Stimulated activated CD8-positive, alpha-beta memory T cell treated with anti-CD3 and anti-CD28 coated beads, Interleukin-12 subunit alpha, Interleukin-12 subunit beta, amount 100 ng/mL, for 24 hours (primary cell): ENCODE measurements around the gene GPRIN2.
"Not testable (repeated sequence)": the region's sequence is repeated elsewhere in the genome, so short reads cannot be mapped to it uniquely, and the experiment has no call there.

Experiments
- DNase-seq: peaks from one replicate; pipeline ENCODE4 v3.0.0-alpha.2; 2020; ENCODE audit errors: extremely low read depth

GPRIN2 gene

DNA sequence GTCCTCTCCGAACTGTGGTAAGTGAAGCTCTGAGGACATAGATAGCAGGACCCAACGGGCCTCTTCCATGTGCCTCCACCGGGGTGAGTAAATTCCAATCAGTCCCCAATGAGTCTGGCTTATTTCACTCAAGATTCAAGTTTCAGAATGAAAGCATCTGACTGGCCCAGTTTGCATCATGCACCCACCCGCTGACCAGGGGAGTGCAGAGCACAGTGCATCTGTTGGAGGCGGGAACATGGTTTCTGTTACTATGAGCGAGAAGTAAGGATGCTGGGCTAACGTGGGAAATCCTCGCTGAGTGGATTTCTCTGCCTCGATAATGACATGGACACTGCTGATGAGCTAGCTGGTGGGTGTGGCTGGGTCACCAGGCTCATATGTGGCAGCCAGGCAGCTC is 10.7 kb upstream of the GPRIN2 start:
- DNase-seq, result not testable (repeated sequence)

DNA sequence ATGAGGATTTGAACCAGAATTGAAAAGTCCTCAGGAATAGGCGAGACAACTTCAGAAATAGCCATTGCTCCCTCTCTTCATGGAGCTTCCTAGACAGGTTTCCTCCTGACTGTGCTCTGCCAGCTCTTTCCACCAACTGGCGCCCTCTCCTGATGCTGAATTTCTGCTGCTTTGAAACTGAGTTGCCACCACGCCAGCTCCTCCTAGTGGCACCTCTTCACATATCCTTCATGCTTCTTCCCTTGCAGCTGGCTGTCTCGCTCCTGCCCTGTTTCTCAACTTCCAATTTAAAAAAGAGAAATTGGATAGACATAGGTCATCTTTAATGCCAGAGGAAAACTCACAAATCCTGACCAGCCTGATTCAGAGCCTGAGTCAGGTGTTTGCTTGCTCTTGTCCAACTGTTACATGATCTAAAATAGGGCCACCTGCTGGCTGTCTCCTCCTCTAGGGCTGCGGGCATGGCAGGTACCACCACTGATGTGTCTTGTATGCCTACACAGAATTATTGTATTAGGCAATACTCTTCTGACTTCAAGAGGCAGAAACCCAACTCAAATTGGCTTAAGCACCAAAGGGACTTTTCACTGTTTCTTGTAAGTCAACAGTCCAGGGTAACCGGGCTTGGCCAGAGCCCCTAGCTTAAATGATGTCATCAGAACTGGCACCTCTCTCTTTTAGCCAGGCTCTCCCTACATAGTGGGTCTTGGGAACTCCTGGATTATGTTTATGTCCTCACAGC is 9.3 kb upstream of the GPRIN2 start:
- not testable (repeated sequence) for DNase-seq

DNA sequence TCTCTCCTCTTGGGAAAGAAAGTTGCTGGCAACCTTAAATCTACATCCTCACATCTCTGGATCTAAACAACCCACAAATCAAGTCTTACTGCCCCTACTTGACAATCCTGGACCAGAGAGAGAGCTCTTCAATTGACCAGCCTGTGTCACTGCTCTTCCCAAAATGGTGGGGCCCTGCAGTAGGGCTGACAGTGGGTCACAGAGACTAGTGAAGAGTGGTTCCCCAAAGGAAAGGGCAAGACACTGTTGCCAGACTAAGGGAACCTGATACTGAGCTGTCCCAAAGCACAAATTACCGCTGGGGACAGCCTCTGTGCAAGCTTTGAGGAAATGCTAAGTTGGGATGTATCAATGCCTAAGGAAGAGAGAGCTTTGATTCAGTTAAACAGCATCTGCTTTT is 4.5 kb upstream of the GPRIN2 start:
- no peak for DNase-seq

DNA sequence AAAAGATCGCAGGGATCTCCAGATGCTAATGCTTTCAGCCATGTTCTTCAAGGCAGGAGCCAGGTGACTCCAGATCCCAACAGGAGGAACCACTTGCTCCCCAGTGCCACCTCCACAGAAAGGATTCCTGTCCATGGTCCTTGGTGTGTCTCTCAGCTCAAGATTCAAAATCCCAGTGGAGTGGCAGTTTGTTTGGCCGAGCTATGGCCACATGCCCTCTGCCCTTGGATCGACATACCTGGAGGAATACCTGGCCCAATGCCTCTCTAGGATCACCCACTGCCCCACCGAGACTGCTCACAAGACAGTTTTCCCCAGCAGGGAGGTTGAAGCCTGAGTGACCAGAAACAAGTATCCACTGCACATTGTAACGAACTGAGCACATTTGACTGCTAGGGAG is 3.9 kb upstream of the GPRIN2 start:
- DNase-seq, result no peak

DNA sequence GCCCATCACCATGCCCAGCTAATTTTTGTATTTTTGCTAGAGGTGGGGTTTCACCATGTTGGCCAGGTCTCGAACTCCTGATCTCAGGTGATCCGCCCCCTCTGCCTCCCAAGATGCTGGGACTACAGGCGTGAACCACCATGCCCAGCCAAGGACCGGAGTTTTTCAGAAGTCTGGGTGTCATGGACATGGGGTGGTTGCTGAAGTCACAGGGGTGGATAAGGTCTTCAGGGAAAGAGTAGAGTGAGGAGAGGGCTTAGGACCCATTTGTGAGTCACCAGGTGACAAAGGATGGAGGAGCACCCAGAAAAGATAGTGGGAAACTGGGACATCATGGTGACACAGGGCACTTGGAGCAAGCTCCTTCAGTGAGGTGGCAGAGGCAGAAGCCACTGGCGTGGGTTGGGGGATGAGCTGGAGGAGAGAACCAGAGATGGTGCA is 2.8 kb upstream of the GPRIN2 start:
- no peak for DNase-seq

DNA sequence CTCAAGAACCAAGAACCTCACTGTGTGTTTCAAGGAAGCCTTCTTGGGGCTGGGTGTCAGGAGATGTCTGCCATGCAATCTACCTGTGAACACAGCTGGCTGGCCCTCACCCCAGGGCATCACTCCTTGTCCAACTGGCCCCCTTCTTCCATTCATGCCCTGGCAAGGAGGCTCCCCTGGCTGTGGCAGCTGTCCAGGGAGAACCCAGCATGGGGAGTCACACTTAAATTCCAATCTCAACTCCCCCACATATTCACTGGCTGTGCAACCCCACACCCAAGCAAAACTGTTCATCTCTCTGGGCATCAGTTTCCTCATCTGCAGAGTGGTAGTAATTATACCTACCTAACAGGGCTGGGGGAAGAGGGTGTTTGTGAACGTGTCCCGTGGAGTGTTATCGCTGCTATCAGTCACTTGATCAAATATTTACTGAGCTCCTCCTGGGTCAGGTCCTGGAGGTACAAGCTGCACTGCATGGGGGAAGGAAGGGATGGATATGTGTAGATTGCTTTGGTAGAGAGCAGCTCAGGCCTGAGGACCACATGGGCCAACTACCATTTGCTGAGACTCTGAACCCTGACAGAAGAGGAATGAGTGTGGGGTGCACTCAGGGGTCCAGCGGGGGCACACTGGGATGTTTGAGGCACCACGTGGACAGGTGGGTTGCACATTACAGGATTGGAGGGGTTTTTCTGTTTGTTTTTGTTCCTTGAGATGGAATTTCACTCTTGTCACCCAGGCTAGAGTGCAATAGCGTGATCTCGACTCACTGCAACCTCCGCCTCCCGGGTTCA is 2.1 kb upstream of the GPRIN2 start:
- DNase-seq, result no peak

DNA sequence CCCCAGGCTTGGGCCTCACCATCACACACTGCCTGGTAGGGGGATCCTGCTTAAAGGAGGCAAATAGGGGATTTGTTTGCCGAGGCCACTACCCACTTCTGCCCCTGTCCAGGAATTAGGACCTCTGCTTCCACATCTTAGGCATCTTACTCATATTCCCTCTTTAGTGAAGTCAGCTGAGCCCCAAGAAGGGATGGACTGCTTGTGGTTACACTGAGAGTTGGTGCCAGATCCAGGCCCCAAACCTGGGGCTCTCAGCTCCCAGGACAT is 1.6 kb upstream of the GPRIN2 start:
- no peak for DNase-seq

DNA sequence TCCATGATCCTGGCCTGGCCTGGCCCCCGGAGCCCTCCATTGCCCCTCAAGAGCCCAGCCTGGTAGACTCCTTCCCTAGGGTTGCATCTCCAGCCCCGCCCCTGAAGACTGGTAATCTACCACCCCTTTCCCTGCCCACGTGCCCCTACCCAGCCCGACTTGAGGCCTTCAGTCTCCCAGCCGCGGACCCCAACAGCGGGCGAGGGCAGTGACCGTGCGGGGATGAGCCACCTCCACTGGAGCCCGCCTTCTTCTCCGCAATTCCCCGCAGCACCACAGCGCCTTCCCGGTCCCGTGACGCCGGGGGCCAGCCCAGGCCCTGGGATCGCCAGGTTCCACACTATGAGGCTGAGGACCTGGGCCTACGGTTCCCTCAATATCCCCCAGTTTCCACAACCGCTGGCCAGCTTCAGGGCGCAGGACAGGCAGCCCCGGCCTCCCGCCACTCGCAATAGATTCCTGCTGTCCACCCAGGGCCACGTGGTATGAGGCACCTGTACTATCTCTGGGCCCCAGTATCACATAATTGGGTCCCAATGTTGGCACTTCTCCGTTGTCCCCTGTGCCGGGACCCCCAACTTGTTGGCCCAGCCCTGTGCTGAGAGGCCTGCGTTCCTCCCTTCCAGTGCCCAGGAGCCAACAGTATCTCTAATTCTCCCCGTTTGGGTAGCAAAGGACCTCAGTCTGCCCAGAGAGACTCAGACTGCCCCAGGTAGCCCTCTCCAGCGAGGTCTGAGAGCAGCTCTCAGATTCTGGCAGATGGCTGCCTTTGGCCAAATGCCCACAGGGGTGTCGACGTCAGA is 1.1 kb upstream of the GPRIN2 start:
- DNase-seq, result no peak

DNA sequence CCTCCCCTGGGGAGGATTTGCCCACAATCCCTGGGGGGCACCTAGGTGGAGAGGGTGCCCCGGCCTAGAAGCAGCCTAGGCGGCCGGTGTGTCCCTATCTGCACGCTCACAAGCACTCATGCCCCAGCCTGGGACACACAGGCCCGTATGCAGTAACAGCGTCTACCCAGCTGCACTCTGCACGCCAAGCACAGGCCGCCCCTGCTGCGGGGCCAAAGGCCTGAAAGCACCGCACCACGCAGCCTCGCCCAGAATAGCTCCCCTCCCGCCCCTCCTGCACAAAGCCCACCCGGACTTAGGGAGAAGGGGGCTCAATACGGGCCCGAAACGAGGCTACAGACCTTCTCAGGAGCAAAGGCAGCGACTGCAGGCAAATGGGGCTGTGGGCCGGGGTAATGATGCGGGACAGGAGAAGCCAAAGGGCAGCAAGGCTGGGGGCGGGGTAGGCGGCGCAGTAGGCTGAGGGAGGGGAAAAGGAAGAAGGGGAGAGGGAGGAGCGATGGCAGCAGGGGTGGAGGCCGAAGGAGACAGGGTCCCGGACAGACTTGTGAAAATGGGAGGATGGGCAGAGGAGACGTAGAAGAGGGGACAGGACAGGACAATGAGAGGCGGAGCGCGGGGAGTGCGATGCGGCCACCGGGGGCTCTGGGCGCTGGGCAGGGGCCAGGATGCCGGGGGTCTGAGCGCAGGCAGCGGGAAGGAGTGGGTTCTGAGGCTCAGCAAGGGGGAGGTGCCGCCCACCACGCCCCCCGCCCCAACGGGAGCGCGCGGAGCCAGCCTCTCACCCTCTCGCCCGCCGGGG is 544 bp downstream of the GPRIN2 start:
- no peak for DNase-seq

DNA sequence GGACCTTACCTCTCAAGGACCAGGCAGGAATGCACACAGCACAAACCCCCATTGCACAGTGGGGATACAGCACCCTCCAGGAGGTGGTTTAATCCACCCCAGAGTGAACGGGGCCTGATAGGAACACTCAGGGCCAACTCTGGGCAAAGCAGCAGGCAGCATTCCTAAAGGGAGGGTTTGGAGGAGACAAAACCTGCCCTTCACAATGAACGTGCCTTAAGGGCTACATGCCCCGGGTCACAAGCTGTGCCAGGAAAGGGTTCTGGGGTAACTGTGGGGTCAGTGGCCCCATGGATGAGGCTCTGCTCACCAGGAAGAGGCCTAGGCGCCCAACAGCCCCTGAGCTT is 1.1 kb downstream of the GPRIN2 start:
- no peak for DNase-seq

DNA sequence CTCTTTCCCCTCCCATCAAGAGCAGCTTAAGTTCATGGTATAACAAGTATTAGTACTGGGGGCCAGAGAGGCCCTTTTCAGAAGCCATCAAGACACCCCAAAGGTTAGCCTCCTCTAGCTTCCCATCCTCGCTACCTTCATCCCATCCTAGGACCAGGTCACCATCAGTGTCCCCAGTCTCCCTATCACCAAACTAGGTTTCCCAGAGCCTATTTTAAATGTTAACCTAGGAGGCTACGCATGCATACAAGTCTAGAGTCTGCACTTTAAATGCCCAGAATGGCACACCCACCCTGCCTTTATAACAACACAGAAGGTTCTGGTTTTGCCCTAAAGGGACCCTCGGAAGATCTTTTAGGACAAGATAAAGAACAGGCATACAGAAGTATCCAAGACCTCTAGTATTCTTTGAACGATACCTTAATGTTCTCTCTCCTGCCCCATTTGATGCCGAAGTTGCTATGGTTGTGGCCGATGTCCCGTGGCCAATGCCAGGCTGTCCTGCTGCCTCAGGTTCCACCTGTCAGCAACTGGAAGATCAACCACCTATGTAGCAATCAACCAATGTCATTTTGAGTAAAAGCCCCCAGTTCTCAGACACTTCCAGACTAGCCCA is 2.2 kb downstream of the GPRIN2 start:
- no peak for DNase-seq

DNA sequence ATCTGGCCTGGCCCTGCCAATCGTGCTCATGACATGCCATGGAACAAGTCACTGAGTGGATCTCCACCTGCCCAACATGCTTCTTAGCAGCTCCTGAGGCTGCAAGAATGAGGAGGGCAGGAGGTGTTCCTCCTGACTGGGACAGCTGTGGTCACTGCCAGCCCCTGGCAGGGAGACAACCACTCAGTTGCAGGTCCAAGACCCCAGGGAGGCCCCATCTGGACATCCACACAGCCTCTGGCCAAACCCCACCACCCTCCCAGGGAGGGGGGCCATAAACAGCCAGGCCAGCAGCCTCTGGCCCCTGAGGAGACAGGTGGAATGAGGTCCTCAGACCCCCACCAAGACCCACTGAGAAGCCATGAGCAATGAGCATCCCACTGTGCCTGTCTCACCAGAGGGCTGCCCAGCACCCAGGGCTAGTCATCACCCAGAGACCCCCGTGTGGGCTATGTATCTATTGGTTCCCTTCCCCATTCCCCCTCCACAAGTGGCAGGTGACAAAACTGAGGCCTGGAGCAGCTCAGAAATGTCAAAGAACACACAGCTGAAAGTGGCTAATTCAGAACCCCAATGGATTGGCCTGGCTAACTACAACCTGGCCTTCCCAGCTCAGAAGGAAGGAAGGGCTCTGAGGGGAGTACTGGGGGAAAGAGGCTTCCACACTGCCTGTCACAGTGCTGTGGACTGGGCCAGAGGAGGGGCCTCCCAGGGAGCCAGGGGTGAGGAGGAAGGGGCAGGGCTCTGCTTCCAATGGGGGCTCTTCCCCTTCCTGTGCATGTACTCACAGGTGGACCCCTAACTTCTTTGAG is 3.0 kb downstream of the GPRIN2 start:
- no peak for DNase-seq

DNA sequence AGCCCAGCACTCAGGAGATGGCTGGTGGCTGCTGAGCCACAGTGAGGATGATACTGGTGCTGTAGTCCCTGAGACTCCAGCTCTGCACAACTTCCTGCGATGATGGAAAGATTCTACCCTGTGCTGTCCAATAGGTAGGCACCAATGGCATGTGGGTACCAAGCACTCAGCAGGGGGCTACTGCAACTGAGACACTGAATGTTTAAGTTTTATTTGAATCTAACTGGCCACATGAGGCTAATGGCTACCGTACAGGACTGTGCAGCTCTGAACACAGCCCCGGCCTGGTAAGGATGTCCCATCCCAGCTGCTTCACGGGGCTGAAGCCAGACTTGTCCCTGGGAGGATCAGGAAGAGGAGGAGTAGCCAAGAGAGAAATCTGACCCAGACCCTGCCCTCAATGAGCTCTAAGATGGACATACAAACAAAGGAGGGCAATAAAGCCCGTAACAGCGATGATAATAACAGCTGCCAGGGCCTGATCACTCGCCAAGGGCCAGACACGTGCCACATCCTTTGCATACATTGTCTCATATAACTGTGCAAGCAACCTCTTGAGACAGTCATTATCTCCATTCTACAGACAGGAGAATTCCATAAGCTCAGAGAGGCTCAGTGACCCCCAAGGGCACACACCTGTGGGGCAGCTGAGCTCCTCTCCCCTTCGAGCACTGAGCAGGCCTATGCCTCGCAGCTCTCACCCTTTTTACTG is 3.8 kb downstream of the GPRIN2 start:
- no peak for DNase-seq

DNA sequence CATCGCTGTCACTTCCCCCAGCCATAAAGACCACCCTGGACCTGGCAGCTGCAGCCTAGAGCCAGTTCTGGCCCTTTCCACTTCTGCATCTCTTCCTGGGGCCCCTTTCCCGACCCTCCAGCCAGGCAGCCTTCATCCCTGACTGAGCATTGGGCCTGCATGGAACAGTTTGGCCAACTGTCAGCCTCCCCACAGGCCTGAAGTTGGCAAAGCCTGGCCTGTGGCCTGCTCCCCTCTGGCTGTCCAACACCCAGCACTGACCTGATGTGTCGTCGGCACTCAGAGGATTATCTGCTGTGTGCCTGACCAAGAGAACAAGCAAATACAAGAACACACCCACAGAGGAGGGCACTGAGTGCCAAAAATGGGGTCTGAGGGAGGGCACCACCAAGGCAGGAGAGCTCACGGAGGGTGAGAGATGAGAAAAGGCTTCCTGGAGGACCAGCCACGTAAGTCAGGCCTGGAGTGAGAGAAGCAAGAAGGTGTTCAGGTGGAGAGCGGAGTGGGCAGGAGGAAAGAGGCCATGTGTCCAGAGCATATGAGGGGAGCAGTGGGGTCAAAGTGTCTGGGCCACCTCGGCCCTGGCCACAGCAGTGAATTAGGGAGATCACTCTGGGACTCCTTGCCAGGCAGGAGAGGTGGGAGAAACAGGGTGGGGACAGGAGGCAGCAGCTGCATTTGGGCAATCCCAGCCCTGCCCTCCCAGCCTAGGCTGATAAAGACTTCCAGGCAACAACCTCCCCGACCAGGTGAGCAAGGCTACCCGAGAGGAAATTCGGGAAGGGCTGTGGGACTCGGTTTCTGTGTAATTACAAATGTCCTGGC is 4.5 kb downstream of the GPRIN2 start:
- DNase-seq, result no peak

DNA sequence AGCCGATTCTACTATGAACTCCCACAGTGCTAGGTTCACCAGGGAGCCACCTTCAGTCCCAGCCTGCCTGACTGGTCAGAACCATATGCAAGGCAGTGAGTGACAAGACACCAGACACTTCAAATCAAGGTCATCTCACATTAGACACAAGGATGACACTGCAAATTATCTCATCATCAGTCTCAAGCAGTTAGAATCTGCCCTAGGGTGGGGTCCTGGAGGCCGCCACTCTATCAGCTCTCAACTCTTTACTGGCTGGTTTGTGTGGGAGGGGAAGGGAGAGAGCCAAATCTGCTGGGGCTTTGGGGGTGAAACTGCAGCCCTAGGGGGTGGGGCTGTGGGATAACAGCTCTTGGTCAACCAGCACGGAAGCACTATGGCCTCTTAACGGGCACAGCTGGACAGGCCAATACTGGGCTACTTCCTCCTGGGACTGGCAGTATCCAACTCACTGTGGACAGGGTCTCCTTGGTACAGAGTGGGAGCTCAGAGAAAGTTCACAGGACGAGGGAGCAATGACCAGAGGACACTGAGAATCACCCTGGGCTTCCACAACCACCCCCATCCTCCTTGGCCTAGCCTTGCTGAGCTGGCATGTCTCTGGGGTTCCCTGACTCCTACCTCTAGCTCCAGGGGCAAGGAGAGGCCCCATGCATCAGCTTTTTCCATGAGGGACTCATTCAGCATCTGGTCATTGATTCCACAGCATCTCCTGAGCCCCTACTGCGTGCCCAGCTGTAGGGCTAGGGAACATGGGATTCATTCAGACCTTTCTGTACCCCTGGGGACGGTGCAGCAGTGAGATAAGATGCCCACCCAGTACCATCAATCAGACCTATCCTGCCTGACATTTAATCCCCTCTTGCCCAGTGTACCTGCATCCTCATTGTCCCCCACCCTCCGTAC is 5.4 kb downstream of the GPRIN2 start:
- DNase-seq, result no peak

DNA sequence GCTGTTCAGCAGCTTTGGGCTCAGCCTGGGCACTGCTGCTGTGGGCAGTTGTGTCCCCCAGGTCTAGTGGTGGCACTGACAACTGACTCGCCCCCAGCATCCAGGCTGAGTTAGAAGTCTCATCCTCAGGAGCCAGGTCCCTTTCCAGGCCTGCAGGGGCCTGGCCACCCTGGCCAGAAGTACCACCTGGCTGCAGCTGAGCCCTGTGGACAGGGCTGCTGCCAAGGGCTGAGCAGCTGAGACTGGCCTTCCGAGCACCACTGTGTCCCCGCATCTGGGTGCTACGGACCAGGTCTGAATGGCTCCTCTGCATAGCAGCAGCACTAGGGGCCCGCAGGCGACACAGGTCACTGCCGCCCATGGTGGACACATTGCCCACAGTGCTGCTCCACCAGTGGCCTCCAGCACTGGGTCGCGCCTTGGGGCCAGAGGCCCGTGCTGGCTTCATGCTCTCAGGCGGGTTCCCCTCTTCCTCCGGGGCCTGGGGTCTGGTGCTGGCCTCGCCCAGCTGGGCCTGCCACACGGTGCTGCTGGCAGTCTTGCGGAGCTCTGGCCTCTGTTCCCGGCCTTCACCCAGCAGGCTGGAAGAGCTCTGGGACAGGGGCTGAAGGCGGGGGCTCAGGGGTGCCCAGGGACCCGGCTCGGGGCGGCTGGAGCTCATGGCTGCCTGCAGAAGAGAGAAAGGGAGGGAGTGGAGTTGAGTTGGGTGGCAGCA is 6.2 kb downstream of the GPRIN2 start:
- no peak for DNase-seq
